Glutamatergic neuron (in vitro differentiated cells): Measurements from ENCODE around the gene SARS2. TPM values are rescaled to one million over a fixed set of nuclear protein-coding genes. Genes with fewer than 3 reads are reported as not detected.

Source experiments
- DNase-seq: peaks from one replicate; pipeline ENCODE4 v3.0.0; 2022
- H3K27ac Mint-ChIP-seq: one replicate; pipeline ENCODE4 v1.8.0; 2020; ENCODE audit warnings: mild to moderate bottlenecking, mixed read lengths, inconsistent platforms; ENCODE audit not compliant: unreplicated experiment
- H3K27me3 Mint-ChIP-seq: one replicate; pipeline ENCODE4 v1.8.0; 2020; ENCODE audit warnings: mild to moderate bottlenecking, moderate library complexity, mixed read lengths, inconsistent platforms; ENCODE audit not compliant: unreplicated experiment
- H3K36me3 Mint-ChIP-seq: one replicate; pipeline ENCODE4 v1.8.0; 2020; ENCODE audit warnings: mild to moderate bottlenecking, mixed read lengths, inconsistent platforms; ENCODE audit not compliant: unreplicated experiment
- H3K4me1 Mint-ChIP-seq: one replicate; pipeline ENCODE4 v1.8.0; 2020; ENCODE audit warnings: mild to moderate bottlenecking, low read depth, mixed read lengths, inconsistent platforms; ENCODE audit not compliant: unreplicated experiment
- H3K4me3 Mint-ChIP-seq: one replicate; pipeline ENCODE4 v1.8.0; 2020; ENCODE audit warnings: mild to moderate bottlenecking, mixed read lengths, inconsistent platforms; ENCODE audit not compliant: unreplicated experiment
- H3K9me3 Mint-ChIP-seq: one replicate; pipeline ENCODE4 v1.8.0; 2020; ENCODE audit warnings: mild to moderate bottlenecking, moderate library complexity, mixed read lengths, inconsistent platforms; ENCODE audit not compliant: unreplicated experiment
- total RNA-seq: library from RNA; stranded (reverse); fragmentation: NEBNext Ultra II Directional; extraction: Animal tissue kit (Norgen Biotek cat#: 25700); gene quantifications from one replicate; pipeline ENCODE4 v1.2.1, GENCODE V29; 2021; ENCODE audit not compliant: unreplicated experiment
- TF ChIP-seq, protein P1 (sequence below): fragments of 200-600 bp; sonication (generic); IDR thresholded peaks from one replicate; pipeline ENCODE4 v1.5.0; 2021; ENCODE audit not compliant: partially characterized antibody, unreplicated experiment

Gene SARS2
- total RNA-seq, 1 donor from 2014 or later = 49.2 TPM

DNA sequence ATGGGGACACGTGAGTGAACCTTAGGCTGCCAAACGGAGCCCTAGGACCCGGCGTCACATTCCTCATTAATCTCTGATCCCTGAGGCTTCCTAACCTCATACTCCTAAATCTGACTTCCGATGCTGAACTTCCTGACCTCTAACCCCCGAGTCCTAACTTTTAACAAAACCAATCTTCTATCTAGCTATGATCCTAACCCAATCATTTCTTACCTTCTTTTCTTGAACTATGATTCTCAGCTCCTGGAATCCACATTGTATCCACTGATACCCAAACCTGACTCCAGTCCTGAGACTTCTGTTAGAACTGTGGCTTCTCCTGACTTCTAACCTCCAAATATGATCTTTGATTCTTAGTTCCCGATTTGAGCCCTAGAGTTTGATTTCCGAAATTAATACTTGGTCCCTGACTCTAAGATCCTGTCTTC, 30.3 kb downstream of the SARS2 start:
- no peak for DNase-seq
- peak overlapping the region; percentile 34 for H3K27ac Mint-ChIP-seq

DNA sequence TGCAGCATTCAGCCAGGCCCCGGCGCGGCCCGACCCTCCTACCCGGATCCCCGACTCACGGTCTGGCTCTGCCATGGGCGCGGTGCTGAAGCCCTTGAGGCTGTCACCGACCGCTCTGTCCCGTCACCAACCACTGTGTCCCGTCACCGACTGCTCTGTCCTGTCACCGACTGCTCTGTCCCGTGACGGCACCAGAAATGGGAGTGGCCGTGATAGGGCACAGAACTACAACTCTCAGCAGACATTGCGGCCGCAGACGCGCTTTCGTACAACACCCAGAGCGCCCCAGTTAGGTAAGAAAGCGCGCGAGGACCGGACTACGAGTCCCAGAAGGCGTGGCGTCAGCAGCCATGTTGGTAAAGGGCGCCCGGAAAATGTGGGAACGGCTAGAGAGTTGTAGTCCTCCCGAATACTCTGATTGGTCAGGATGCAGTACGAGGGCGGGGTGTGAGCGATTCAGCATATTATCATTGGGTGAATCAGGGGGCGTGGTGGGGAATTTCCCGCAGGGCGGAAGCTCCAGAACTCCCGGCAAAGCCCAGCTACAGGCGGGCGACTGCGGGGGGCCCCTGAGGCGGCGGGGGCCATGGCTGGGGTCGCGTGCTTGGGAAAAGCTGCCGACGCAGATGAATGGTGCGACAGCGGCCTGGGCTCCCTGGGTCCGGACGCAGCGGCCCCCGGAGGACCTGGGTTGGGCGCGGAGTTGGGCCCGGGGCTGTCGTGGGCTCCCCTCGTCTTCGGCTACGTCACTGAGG, 30.9 kb downstream of the SARS2 start, which contains the start of the genes NFKBIB and SIRT2:
NFKBIB (plus strand) TSS at position 523 of the 755 bp plus-strand sequence; CDS start at position 587, 64 bp downstream.
SIRT2 (minus strand) TSS at position 172 of the 755 bp plus-strand sequence; CDS start at position 75, 97 bp downstream.
- peaks cover 8% of the 10 kb centered on the region for H3K27me3 Mint-ChIP-seq
- H3K4me3 Mint-ChIP-seq = peak within 1 kb of the TSS; percentile 93
- H3K27ac Mint-ChIP-seq = peak within 1 kb of the TSS; percentile 60
- H3K4me1 Mint-ChIP-seq = peaks cover 17% of the 10 kb centered on the region
- peaks cover 11% of the 10 kb centered on the region for H3K9me3 Mint-ChIP-seq
- TF ChIP-seq, protein P1, sequence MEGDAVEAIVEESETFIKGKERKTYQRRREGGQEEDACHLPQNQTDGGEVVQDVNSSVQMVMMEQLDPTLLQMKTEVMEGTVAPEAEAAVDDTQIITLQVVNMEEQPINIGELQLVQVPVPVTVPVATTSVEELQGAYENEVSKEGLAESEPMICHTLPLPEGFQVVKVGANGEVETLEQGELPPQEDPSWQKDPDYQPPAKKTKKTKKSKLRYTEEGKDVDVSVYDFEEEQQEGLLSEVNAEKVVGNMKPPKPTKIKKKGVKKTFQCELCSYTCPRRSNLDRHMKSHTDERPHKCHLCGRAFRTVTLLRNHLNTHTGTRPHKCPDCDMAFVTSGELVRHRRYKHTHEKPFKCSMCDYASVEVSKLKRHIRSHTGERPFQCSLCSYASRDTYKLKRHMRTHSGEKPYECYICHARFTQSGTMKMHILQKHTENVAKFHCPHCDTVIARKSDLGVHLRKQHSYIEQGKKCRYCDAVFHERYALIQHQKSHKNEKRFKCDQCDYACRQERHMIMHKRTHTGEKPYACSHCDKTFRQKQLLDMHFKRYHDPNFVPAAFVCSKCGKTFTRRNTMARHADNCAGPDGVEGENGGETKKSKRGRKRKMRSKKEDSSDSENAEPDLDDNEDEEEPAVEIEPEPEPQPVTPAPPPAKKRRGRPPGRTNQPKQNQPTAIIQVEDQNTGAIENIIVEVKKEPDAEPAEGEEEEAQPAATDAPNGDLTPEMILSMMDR = no peak
- peak; percentile 97 for DNase-seq
- no peaks in the 10 kb centered on the region for H3K36me3 Mint-ChIP-seq

More for the DNA sequence above, 30.3 kb downstream of the SARS2 start:
- peaks cover 17% of the 10 kb centered on the region for H3K4me1 Mint-ChIP-seq
- TF ChIP-seq, protein P1 = no peak
- H3K27me3 Mint-ChIP-seq = peaks cover 8% of the 10 kb centered on the region
- H3K4me3 Mint-ChIP-seq = peak overlapping the region; percentile 92
- H3K36me3 Mint-ChIP-seq = no peaks in the 10 kb centered on the region
- H3K9me3 Mint-ChIP-seq = peaks cover 11% of the 10 kb centered on the region

DNA sequence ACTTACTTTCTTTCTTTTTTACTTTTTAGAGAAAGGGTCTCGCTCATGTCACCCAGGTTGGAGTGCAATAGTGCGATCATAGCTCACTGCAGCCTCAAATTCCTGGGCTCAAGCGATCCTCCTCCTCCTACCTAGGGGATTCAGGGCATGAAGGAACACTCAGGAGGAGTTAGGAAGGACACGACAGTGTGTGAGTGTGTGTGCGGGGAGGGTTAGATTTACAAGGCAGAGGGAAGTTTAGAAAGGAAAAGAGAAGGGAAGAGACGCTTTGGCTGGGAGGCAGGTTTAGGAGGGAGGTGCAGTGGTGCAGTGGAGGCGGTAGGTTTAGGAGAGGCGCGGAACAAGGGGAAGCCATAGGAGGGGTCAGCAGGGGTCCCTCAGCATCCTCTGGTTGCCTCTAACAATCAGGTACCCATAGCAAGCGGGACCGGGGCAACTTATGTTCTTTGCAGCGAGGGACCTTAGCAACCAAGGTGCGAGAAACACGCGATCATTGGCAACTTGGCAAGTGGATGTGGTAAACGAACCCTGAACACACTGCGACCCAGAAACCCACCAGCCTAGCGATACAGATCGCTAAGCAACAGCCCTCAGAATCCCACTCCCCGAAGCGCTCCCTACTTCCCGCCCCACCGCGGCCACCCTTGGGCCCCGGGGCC, 31.6 kb downstream of the SARS2 start:
- Mint-ChIP-seq H3K27ac (peak overlapping the region; percentile 45), H3K9me3 (peaks cover 11% of the 10 kb centered on the region), H3K4me1 (peaks cover 17% of the 10 kb centered on the region), H3K36me3 (no peaks in the 10 kb centered on the region), H3K4me3 (peak overlapping the region; percentile 93), H3K27me3 (peaks cover 8% of the 10 kb centered on the region)
- DNase-seq = no peak
- TF ChIP-seq, protein P1 = no peak

DNA sequence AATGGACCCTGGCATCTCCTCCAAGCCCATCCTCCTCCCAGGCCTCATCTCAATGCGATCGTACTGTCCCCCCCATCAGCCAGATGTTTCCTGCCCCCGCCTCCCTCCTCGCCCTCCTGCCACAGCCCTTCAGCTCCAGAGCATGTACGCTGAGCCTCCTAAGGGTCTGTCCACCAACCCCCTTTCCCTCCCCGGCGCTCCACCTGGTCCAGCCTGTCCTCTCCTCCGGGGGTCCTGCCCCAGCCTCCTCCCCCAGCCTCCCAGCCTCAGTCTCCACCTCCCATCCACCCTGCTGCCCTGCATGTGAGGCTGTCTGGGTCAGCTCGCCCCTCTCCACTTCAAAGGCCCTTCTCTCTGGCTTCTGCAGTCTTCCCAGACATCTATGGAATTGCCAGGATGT, 35.6 kb downstream of the SARS2 start:
- H3K4me3 Mint-ChIP-seq = no peak overlapping the region
- peaks cover 4% of the 10 kb centered on the region for H3K27me3 Mint-ChIP-seq
- H3K4me1 Mint-ChIP-seq = peaks cover 12% of the 10 kb centered on the region
- H3K36me3 Mint-ChIP-seq = no peaks in the 10 kb centered on the region
- no peak overlapping the region for H3K27ac Mint-ChIP-seq
- TF ChIP-seq, protein P1 = no peak
- peaks cover 6% of the 10 kb centered on the region for H3K9me3 Mint-ChIP-seq
- DNase-seq = no peak

DNA sequence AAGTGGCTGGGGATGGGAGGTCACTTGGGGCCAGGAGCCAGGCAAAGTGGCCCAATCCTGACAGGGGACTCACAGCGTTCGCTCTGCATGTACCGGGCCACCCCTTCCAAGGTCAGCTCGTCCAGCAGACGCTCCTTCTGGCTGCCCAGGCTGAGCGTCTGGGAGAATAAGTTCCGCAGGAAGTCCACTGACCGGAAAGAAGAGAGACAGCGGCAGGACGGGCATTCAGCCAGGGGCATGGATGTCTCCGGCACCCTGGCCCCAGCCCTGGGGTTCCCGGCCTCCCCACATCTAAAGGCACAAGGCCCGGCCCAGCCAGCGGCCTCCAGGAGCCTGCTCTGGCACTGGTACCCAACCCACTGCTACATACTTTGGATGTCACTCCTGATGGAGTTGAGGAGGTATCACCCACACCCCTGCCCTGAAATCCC, 37.2 kb downstream of the SARS2 start:
- no peak for DNase-seq
- Mint-ChIP-seq H3K4me1 (peaks cover 8% of the 10 kb centered on the region), H3K9me3 (peaks cover 2% of the 10 kb centered on the region), H3K36me3 (no peaks in the 10 kb centered on the region), H3K27me3 (peaks cover 2% of the 10 kb centered on the region), H3K27ac (no peak overlapping the region), H3K4me3 (no peak overlapping the region)
- TF ChIP-seq, protein P1 = no peak
